Pulmonary artery endothelial cell (primary cell): ENCODE measurements around the gene PIK3R5. TPM values are rescaled to one million over a fixed set of nuclear protein-coding genes. Genes with fewer than 3 reads are reported as not detected.
"Not testable (repeated sequence)": the region's sequence is repeated elsewhere in the genome, so short reads cannot be mapped to it uniquely, and the experiment has no call there.

ENCODE experiments used
- DNase-seq: peaks from one replicate; pipeline ENCODE4 v3.0.0-alpha.2; 2011; ENCODE audit warnings: low read depth, low spot score
- total RNA-seq: library from RNA; depleted of rRNA; stranded (reverse); fragments of >200 nt; gene quantifications from 2 replicates; pipeline ENCODE4 v1.2.3, GENCODE V29; 2014

Gene PIK3R5
- not detected in 2 replicates for total RNA-seq

GRCh38 chr17:8965394-8966168 lies at the start of gene PIK3R5:
Gene PIK3R5 (minus strand): TSS chr17:8965707. CDS start chr17:8911494, 54,213 bp downstream.
- no peak for DNase-seq

GRCh38 chr17:9011001-9011400 lies 45.5 kb upstream of the PIK3R5 start:
- no peak for DNase-seq

GRCh38 chr17:9009737-9010136 lies 44.2 kb upstream of the PIK3R5 start:
- DNase-seq = no peak

GRCh38 chr17:9009096-9009495 lies 43.6 kb upstream of the PIK3R5 start:
- DNase-seq = no peak

GRCh38 chr17:9007052-9007714 lies 41.7 kb upstream of the PIK3R5 start:
- no peak for DNase-seq

- no peak for DNase-seq
These were observed 40.8 kb upstream of the PIK3R5 start for GRCh38 chr17:9006175-9006767.

- no peak for DNase-seq
These were observed 39.4 kb upstream of the PIK3R5 start for GRCh38 chr17:9004961-9005285.

- no peak for DNase-seq
These were observed 38.8 kb upstream of the PIK3R5 start for GRCh38 chr17:9004132-9004960.

- DNase-seq = no peak
These were observed 38.0 kb upstream of the PIK3R5 start for GRCh38 chr17:9003355-9004131.

GRCh38 chr17:9002606-9003354 lies 37.3 kb upstream of the PIK3R5 start:
- DNase-seq = no peak

GRCh38 chr17:9002227-9002605 lies 36.7 kb upstream of the PIK3R5 start:
- no peak for DNase-seq

- no peak for DNase-seq
These were observed 36.1 kb upstream of the PIK3R5 start for GRCh38 chr17:9001559-9001958.

GRCh38 chr17:8997994-8998628 lies 32.6 kb upstream of the PIK3R5 start:
- no peak for DNase-seq

- DNase-seq = no peak
These were observed 30.2 kb upstream of the PIK3R5 start for GRCh38 chr17:8995711-8996110.

- no peak for DNase-seq
These were observed 28.8 kb upstream of the PIK3R5 start for GRCh38 chr17:8994319-8994718.

- peak; percentile 19 for DNase-seq
These were observed 26.2 kb upstream of the PIK3R5 start for GRCh38 chr17:8991514-8992285.

GRCh38 chr17:8988263-8988935 lies 22.9 kb upstream of the PIK3R5 start:
- DNase-seq = not testable (repeated sequence)

- DNase-seq = no peak
These were observed 20.8 kb upstream of the PIK3R5 start for GRCh38 chr17:8986295-8986694.
